GM18520 (cell line): Measurements from ENCODE around the gene RBKS.

Experiments used
- ATAC-seq: cut with Tn5 transposase; IDR thresholded peaks from one replicate; pipeline ENCODE4 v1.9.1; 2021; ENCODE audit not compliant: unreplicated experiment

Gene RBKS

DNA sequence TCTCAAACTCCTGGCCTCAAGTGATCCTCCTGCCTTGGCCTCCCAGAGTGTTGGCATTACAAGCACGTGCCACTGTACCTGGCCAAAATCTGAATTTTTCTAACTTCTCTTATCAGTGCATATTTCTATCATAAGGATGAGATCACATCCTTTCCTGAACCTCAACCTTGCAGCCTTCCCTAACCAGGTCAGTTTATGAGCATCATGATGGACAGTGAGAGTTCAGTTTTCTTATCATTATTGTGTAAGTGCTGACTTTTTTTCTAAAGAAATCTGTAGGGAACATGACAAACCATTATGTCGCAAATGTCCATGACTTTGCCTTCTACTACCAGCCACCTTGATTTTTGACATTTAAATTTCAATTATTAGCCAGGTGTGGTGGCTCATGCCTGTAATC lies 87.1 kb downstream of the RBKS start:
- ATAC-seq = no peak

DNA sequence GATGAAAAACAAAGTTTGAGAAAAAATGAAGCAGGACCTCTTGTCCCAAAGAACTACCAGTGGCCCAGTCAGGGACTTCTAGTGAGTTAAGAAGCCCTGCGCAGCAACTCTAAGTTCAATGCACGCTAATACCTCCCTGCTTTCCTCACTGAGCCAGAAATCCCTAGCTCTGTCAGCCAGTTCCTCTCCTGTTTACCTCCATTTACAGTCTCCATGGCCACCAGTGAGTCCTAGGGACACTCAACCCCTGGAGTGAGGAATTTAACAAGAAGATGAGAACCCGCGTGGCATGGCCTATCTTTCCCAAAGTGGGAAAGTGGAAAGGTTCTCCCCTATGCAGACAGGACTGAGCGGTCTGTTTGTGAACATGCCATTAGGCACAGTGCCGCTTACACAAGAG lies 87.6 kb downstream of the RBKS start:
- ATAC-seq = no peak

DNA sequence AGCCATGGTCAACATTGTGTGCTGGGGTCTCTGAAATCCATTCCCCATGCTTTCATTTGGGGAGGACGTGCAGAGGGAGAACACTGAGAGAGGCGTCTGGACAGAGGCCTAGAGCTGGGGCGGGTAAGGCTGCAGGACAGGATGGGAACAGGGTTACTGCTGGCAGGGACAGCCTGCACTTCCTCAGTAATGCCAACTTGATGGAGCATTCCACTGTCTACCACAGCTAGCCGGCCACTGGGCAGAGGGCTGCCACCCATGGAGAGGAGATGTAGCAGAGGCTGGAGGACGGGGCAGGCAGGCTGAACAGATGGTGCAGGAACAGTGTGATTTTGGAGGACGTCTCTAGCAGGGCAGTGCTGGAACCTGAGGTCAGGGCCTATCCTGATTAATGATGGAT lies 89.3 kb downstream of the RBKS start:
- ATAC-seq = no peak

DNA sequence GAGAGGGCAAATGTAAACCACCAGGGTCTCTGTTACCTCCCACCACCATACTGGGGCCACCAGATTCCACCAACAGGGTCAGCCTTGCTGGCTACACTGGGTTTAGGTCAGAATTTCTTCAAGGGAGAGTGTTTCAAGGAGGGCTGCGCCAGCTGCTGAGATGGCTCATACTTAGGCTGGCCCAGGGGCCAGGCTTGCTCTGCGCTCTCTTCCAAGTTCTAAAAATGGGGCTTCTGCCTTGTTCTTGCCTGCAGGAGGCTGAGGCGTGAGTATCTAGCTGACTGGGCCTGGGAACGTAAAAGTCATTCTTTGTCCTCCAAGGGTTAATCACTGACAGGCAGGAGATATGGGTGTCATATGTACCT lies 90.6 kb downstream of the RBKS start:
- no peak for ATAC-seq

DNA sequence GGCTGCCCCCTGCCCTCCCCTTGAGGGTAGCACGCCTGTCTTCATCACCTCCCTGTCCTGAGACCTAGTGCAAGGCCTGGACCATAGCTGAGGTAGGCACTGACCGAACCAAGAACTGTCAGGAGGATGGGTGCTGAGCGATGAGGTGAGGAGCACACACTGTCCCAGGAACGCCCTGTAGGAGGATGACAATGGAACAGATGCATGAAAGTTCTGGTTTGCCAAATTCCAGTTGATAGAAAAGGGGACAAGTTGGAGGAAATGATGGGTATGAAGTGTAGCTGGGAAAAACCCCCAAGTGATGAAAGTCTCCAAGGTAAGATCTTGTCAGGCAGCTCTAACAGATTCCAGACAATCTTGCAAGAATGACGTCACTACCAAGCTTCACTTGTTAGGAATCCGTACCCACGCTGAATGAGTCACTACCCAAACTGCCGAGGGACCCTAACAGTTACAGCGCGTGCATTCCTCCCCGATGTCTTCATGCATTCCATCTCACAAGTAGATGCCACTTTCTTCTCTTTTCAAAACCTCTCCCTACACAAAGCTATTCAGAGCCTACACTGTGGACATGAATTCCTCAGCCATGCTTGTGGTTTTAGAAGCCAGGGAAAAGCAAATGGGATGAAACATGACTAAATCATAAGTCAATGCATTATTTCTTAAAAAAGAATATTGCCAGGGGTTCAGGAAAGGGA lies 91.1 kb downstream of the RBKS start:
- no peak for ATAC-seq

DNA sequence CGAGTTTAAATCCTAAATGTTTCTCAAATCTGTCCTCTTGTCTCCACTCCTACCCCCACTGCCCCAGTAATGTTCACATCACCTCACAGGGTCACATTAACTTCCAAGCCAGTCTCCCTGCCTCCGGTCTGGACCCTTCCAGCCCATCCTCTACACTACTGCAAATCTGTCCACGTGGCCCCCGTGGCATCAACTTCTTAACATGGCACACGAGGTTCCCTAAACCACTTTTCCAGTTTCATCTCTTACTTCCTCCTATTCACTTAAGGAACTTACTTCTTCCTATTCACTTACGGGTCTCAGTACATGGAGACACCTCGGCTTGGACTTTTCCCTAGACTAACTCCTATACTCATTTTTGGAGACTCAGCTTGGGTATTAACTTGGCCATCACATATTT lies 91.7 kb downstream of the RBKS start:
- ATAC-seq = no peak

DNA sequence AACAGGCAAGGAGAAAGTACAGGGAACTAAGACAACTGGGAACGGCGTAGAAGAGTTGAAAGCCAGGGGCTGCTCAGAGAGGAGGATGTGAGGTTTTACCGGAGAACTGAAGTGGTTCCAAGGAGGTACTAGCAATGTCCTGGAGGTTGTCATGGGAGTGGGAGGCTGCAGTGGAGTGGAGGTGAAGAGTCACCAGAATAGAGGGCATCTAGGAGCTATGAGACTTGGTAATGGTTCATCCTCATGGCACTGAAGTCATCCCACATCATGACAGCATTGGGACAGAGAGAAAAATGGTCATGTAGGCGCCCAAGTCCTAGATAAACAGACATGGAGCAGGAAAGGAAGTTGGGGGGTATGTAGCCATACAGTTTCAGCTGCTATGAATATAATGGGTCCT lies 92.3 kb downstream of the RBKS start:
- no peak for ATAC-seq

DNA sequence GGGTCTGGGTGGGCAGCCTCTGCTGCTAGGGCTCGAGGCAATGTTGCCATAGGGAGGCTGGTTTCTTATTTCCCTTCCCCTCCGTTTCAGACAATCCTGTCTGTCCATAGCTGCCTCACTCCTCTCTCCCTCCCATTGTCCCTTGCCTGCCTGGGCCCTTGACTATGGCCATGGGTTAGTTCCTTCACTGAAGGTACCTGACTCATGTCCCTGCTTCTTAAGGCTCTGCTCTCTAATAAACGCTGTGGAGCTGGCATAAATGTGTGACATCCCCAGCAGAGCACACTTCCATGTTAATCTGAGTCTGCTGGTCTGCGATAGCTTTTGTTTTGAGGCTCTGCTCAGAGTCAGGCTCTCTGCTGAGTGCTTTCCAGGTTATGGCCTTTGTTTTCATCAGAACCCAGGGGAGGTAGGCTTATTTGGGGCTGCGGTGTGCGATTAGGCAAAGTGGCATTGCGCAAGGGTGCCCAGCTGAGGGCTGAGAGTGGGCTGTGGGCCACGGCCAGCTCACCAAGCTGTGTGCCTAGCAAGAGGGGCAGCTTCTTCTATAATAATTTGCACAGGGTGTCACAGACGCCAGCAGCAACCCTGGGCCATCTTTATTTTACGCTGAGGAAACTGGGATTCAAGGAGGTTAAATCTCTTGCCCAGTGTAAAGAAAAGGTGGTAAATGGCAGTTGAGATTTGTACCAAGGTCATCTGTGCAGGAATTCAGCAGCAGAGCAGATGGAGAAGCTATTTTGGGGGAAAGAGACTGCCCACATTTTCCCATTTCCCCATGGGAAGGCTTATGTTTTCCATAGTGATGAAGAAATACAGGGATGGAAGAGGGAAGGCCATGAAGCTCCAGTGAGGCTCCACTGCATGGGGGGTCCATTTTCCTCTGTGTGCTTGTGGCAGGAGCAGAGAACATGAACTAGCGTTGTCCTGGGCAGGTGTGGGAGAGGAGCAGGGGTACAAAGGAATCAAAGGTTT lies 93.1 kb downstream of the RBKS start:
- no peak for ATAC-seq

DNA sequence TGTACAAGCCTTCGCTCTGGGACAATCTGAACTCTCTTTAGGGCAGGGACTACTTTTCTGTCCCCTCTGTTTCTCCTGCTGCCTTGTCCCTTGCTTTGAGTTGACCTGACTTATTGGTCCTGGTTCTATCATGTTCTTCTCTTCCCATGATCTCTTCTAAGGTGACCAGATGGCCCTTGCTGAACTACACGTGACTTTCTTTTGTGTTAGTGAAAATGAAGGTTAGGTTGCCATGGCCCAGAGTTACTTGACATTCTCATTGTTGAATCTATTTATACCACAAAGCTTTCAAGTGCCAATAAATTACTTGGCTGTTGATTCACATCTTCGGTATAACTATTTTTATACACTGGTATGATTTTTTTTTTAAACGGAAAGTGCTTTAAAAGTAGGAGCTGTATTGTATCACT lies 94.3 kb downstream of the RBKS start:
- no peak for ATAC-seq

DNA sequence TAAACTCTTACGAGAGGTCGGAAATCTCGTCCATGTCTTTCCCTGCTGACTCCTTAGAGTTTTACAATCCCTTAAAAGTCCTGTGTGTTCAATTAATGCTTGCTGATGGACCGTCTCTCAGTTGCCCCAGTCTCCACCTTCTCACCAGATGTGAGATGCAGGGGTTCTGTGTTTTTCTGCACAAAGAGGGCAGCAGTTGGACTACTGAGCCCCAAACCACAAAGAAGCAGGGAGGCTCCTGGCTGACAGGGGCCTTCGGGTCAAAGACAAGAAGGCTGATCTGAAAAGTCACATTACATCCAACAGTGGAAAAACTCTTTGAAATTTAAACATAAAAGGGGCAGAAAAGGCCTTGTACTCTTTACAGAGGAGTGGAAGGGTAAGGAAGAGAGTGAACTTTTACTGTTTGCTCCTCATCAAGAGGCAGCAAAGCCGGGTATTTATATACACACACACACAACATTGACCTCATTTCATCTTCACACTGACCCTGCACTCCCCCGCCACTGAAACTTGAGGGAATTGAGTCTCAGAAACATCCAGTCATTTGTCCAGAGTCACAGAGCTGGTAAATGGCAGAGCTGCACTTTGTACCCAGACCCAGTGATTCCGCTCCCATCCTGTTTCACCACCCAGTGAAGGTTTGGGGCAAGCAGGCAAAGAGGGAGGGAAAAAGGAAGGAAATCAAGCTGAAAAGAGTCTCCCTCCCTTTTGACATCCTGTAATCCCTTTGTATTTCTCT lies 94.9 kb downstream of the RBKS start:
- ATAC-seq = no peak

DNA sequence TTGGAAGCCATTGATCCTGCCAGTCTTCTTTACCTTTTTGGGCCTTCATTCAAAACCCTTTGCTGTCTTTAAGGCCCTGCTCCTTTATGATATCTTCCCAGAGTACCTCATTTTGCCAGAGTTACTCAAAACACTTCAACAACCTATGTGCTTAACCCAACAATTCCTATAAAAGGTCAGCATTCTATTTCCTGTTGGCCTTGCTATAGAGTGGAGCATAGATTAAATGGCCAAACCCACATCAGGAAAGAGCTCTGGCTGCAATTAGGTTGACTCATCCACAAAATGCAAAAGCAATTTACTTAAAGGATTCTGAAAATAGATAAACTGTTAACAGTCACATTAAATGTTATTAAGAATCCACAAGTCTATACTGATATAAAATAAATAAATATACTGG lies 97.4 kb downstream of the RBKS start:
- no peak for ATAC-seq

DNA sequence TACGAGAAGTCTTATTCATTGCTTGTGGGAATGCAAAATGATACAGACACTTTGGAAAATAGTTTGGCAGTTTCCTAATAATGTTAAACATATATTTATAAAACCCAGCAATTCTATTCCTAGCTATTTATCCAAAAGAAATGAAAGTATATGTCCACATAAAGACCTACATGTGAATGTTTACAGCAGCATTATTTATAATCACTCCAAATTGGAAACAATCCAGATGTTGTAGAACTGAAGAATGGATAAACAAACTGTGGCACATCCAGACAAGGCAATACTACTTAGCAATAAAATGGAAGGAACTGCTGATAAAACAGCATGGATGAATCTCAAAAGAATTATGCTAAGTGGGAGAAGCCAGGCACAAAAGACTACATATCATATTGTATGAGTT lies 99.4 kb downstream of the RBKS start:
- no peak for ATAC-seq

DNA sequence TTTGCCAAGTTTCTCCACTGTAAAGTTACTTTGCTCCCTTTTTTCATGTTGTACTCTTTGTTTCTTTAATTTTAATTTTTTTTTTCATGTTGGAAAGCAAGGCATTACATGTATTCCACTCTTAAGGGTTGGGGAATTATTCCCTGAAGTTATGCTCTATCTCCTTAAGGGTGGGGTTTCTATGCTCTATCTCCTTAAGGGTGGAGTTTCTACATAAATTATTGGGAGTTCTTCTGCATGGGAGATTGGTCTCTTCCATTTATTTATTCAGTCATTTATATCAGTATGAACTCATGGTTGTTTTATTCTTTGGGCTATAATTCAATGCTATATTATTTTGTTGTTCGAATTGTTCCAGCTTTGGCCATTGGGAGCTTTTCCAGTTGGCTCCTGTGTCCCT lies 107.5 kb downstream of the RBKS start:
- ATAC-seq = no peak

DNA sequence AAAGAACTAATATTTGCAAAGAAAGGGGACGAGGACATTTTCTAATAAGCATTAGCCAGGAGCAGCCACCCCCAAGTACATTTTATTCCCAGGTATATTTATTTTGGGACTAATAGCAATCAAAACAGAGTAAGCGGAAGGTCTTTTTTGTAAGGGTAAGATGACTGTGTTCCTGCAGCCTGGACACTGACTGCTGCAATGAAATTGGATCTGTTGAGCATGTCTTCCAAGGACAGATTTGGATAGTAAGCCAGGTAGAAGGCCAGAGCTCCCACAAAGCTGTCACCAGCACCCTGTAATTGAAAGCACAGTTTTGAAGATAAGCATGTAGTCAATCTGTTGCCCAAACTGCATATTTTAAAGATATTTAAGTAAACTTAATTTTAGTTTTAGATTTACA lies 108.7 kb downstream of the RBKS start:
- ATAC-seq = no peak

DNA sequence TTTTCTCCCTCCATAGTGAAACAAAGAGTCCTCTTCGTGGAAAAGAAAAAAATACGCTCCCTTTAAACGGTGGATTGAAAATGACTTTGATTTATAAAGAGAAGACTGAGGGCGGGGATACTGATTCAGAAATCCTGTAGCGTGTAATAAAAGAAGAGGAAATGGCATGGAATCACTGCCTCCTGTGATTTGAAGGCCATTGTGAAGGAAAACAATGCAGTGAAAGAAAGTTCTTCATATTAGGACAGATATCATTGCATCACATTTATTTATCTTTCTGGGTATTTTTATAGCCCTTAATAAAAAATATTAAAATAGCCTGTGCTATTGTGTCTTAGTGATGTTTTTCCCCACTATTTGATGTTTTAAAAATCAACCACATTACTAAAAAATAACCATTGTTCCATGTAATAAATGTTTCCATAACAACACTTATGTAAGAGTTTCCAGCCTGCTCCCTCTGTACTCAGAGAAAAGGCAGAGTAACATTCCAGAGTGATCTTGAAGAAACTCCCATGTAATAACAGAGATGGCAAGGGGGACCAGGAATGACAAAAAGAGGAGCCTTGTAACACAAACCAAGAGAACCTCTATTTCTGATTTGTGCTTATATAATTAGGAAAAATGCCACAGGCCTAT lies 110.7 kb downstream of the RBKS start:
- ATAC-seq = no peak

DNA sequence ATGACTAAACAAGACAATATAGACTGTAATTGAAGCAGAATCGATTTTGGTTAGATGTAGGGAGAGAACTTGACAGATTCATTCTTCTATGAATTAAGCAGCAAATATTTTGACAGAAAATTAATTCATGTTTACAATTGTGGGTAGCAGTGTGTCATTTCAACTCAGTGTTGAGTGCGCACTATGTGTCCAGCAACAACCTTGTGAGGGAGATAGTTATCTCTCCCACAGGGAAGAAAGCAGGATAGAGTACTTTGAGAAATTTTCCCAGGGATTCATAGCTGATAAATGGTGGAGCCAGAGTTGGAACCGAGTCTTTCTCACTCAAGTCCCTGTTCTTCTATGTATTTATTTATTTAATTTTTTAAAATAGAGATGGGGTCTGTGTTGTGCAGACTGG lies 113.5 kb downstream of the RBKS start:
- no peak for ATAC-seq

DNA sequence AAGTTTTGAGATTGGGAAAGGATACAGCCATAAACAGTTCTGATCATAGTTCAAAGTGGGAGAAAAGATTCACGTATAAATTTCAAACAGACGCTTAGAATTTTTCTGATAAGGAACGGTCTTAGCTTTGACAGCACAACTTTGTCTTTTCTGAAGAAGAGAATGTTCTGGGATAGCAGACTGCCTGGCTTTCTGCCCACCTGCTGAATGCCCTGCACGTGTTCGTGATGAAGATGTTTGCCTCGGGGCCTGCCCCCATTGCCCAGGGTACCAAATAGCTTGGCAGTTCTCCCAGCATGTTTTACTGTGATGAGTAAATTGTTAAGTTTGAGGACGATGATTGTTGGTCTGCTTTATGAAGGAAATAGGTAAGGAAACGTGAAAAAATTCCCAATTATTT lies 114.1 kb downstream of the RBKS start:
- no peak for ATAC-seq

DNA sequence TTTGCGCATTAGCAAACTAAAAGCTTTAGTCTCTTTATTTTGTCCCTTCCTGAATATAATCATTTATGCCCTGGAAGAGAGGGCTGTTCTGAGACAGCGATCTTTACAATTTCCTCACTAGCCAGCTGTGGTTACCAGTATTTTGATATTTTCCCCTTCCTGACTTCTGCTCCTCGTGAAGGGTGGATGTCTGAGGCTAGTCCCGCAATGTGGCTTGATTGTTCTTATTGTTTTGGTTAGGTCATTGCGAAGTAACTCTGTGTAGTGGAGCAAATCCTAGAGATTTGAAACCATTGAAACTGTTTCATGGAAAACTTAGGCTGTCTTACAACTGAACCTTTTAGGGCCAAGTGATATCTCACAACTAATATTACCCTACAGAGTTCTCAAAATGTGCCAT lies 116.2 kb downstream of the RBKS start:
- no peak for ATAC-seq

DNA sequence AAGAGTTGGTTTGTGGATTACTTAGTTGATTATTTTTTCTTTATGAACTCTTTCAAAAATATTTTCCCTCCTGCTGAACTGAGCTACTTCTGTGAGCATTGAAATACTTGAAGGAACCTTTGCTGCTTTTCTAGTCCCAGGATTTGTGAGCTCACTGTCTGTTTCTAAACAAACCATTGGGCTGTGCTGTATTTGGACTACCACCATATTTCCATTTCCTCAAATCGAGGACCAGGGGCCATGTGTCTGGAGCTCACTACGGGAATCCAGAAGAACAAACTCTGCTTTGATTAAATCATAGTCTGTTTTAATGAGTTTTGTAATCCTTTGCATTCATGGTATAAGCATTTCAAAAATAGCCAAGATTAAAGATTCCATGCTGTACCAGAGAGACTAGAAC lies 117.4 kb downstream of the RBKS start:
- ATAC-seq = no peak

DNA sequence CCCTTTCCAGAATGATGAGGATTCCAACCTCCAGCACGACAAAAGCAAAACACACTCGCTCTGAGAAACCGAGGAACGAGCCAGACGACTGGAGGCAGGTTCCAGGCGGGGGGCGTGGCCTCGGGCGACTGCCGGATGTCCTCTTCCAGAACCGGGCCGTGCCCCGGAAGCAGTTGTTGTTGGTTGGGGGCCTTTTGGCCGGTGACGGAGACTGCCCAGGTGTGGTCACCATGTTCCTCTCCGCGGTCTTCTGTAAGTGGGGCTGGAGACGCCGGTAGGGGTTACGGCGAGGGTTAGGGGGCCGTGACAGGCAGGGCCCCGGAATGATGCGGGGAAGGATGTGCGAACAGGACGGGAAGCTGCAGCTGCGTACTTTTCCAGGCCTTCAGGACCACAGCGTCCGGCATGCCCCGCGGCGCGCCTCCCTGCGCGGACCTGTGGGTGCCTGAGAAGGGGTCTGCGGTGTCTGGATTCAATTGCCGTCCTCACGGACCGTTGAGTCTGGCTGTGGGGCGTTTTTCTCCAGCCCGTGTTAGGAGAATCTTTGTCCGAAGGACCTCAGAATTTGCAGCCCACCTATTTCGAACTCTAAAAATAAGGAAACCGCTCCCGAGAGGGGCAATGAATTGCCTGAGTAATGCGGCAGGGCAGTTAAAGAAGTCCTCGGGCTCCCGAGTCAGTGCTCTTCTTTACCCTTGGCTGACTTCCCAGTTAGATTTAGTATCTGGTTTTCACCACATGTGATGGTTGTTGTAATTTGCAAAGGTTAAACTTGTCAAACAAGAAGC lies 118.4 kb downstream of the RBKS start, which contains the start of gene MRPL33:
MRPL33 (plus strand) TSS at position 172 of the 788 bp plus-strand sequence; CDS start at position 231, 59 bp downstream.
- ATAC-seq = peak; percentile 88
